ENCODE results near the gene ST3GAL4.

- TF ChIP-seq, protein P1, sequence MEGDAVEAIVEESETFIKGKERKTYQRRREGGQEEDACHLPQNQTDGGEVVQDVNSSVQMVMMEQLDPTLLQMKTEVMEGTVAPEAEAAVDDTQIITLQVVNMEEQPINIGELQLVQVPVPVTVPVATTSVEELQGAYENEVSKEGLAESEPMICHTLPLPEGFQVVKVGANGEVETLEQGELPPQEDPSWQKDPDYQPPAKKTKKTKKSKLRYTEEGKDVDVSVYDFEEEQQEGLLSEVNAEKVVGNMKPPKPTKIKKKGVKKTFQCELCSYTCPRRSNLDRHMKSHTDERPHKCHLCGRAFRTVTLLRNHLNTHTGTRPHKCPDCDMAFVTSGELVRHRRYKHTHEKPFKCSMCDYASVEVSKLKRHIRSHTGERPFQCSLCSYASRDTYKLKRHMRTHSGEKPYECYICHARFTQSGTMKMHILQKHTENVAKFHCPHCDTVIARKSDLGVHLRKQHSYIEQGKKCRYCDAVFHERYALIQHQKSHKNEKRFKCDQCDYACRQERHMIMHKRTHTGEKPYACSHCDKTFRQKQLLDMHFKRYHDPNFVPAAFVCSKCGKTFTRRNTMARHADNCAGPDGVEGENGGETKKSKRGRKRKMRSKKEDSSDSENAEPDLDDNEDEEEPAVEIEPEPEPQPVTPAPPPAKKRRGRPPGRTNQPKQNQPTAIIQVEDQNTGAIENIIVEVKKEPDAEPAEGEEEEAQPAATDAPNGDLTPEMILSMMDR (conservative IDR thresholded peaks at IDR 0.05), result no peak
- no peak for TF ChIP-seq EZH2 (IDR thresholded peaks at IDR 0.05; ENCODE audit: low read depth)
These were observed 14.5 kb downstream of the ST3GAL4 start for GRCh38 chr11:126370016-126370415.

All from PC-9 (cell line).